H1 (cell line): ENCODE results near the gene DCP2. TPM values are rescaled to one million over a fixed set of nuclear protein-coding genes. Genes with fewer than 3 reads are reported as not detected.

Experiments used
- CTCF ChIA-PET: fragments of 300-600 bp; sonication (Branson Sonifier 250); formaldehyde crosslinking; loops from one replicate; lab custom pipeline; 2021; ENCODE audit not compliant: partially characterized antibody; lab: Charles Lee
- POLR2A ChIA-PET: fragments of 300-600 bp; sonication (Branson Sonifier 250); formaldehyde crosslinking; loops from one replicate; lab custom pipeline; 2021; ENCODE audit warnings: inconsistent platforms; ENCODE audit not compliant: partially characterized antibody; lab: Charles Lee
- DNase-seq, 2 experiments: peaks; one replicate each; pipeline versions ENCODE4 v3.0.0 to v3.0.0-alpha.2; 2010 to 2022; ENCODE audit warnings: low spot score in 2 of 2, low read depth in 1 of 2, mixed read lengths in 1 of 2
- FAIRE-seq: peaks from 2 replicates; lab custom pipeline; 2011; peaks lifted over from hg19 to GRCh38; lab: Jason Lieb, UNC
- H2AFZ ChIP-seq: 2 replicates; pipeline ENCODE4 v1.8.1; 2012; ENCODE audit warnings: low read length, inconsistent platforms
- H2AK5ac ChIP-seq: 2 replicates; pipeline ENCODE4 v1.6.1; 2013; ENCODE audit warnings: low read depth, low read length
- H2BK120ac ChIP-seq: replicated peaks from 2 replicates; pipeline ENCODE3; 2013; ENCODE audit warnings: low read depth, low read length, inconsistent platforms
- H2BK12ac ChIP-seq: 2 replicates; pipeline ENCODE4 v1.6.1; 2013; ENCODE audit warnings: low read depth, low read length
- H2BK15ac ChIP-seq: 2 replicates; pipeline ENCODE4 v1.6.1; 2013; ENCODE audit warnings: low read length
- H2BK20ac ChIP-seq: 2 replicates; pipeline ENCODE4 v1.6.1; 2013; ENCODE audit warnings: low read length
- H2BK5ac ChIP-seq: 2 replicates; pipeline ENCODE4 v1.6.1; 2013; ENCODE audit warnings: low read depth, low read length
- H3K14ac ChIP-seq: 2 replicates; pipeline ENCODE4 v1.6.1; 2013; ENCODE audit warnings: inconsistent platforms; ENCODE audit not compliant: insufficient read length
- H3K18ac ChIP-seq: 2 replicates; pipeline ENCODE4 v1.6.1; 2013; ENCODE audit warnings: low read length; ENCODE audit errors: extremely low read depth
- H3K23ac ChIP-seq: 2 replicates; pipeline ENCODE4 v1.6.1; 2013; ENCODE audit warnings: inconsistent platforms; ENCODE audit not compliant: insufficient read length
- H3K23me2 ChIP-seq: 2 replicates; pipeline ENCODE4 v1.6.1; 2013; ENCODE audit warnings: low read depth, low read length
- H3K27ac ChIP-seq: 2 replicates; pipeline ENCODE4 v1.6.1; 2011; ENCODE audit warnings: low read depth, low read length, inconsistent platforms
- H3K27me3 ChIP-seq, 4 experiments: replicated peaks in 1 of 4; 1 replicate in 1 of 4; 2 replicates in 3 of 4; pipeline versions ENCODE4 v1.6.1 to v1.8.1; 2011 to 2013; ENCODE audit warnings: low read length in 3 of 4, mild to moderate bottlenecking in 3 of 4, inconsistent platforms in 2 of 4, mixed read lengths in 2 of 4, moderate library complexity in 1 of 4; ENCODE audit not compliant: control insufficient read depth in 3 of 4, insufficient read depth in 3 of 4; ENCODE audit errors: extremely low read depth in 1 of 4
- H3K36me3 ChIP-seq, 4 experiments: 2 replicates each; pipeline versions ENCODE4 v1.6.1 to v1.8.1; 2011 to 2013; ENCODE audit warnings: mild to moderate bottlenecking in 4 of 4, low read length in 3 of 4, moderate library complexity in 2 of 4, control low read depth in 1 of 4, inconsistent platforms in 1 of 4; ENCODE audit not compliant: insufficient read depth in 4 of 4, control insufficient read depth in 2 of 4
- H3K4ac ChIP-seq: replicated peaks from 2 replicates; pipeline ENCODE3; 2013; ENCODE audit warnings: low read length, low read depth, mixed read lengths, inconsistent platforms; ENCODE audit not compliant: insufficient read length
- H3K4me1 ChIP-seq, 4 experiments: replicated peaks in 1 of 4; 1 replicate in 1 of 4; 2 replicates in 3 of 4; pipeline versions ENCODE4 v1.6.1 to v1.8.1; 2011 to 2013; ENCODE audit warnings: low read length in 3 of 4, inconsistent platforms in 2 of 4, mixed read lengths in 1 of 4; ENCODE audit not compliant: insufficient read depth in 4 of 4, control insufficient read depth in 3 of 4
- H3K4me2 ChIP-seq, 2 experiments: 2 replicates each; pipeline versions ENCODE4 v1.6.1 to v1.8.1; 2011 to 2013; ENCODE audit warnings: low read depth in 2 of 2, low read length in 2 of 2, control low read depth in 1 of 2, inconsistent platforms in 1 of 2, mild to moderate bottlenecking in 1 of 2; ENCODE audit not compliant: insufficient read depth in 1 of 2
- H3K4me3 ChIP-seq, 4 experiments: fragments of 200-600, 300-600 bp in 1 of 4; sonication (generic), shearing (Covaris generic), sonication (Bioruptor Twin) in 1 of 4; 2 replicates each; pipeline versions ENCODE4 v1.5.1 to v1.8.1; 2011 to 2016; ENCODE audit warnings: low read length in 4 of 4, low read depth in 3 of 4, control low read depth in 2 of 4, inconsistent platforms in 2 of 4, mild to moderate bottlenecking in 2 of 4, mixed read lengths in 1 of 4, moderate library complexity in 1 of 4; ENCODE audit not compliant: insufficient read depth in 2 of 4; ENCODE audit errors: extremely low read depth in 1 of 4
- H3K56ac ChIP-seq: replicated peaks from 2 replicates; pipeline ENCODE3; 2013; ENCODE audit warnings: low read depth, mild to moderate bottlenecking, mixed read lengths, low read length, inconsistent platforms; ENCODE audit not compliant: insufficient read length
- H3K79me1 ChIP-seq: 2 replicates; pipeline ENCODE4 v1.6.1; 2013; ENCODE audit warnings: low read depth, low read length, control low read depth
- H3K79me2 ChIP-seq, 2 experiments: 2 replicates each; pipeline versions ENCODE4 v1.6.1 to v1.8.1; 2012 to 2013; ENCODE audit warnings: low read length in 2 of 2, mild to moderate bottlenecking in 2 of 2, inconsistent platforms in 1 of 2; ENCODE audit not compliant: insufficient read depth in 2 of 2, control insufficient read depth in 1 of 2
- H3K9ac ChIP-seq, 4 experiments: replicated peaks in 1 of 4; 1 replicate in 1 of 4; 2 replicates in 3 of 4; pipeline versions ENCODE4 v1.6.1 to v1.8.1; 2011 to 2013; ENCODE audit warnings: low read depth in 3 of 4, low read length in 3 of 4, control low read depth in 2 of 4, mild to moderate bottlenecking in 2 of 4, moderate library complexity in 2 of 4, inconsistent platforms in 1 of 4; ENCODE audit errors: extremely low read depth in 1 of 4
- H3K9me3 ChIP-seq, 2 experiments: 2 replicates each; pipeline versions ENCODE4 v1.6.1 to v1.8.1; 2012 to 2013; ENCODE audit warnings: mild to moderate bottlenecking in 2 of 2, moderate library complexity in 2 of 2, control low read depth in 1 of 2, inconsistent platforms in 1 of 2, low read depth in 1 of 2, low read length in 1 of 2, mixed read lengths in 1 of 2; ENCODE audit not compliant: insufficient read depth in 2 of 2
- H4K20me1 ChIP-seq, 2 experiments: replicated peaks in 1 of 2; 2 replicates each; pipeline versions ENCODE3 to v1.8.1; 2011 to 2013; ENCODE audit warnings: inconsistent platforms in 2 of 2, low read length in 2 of 2, mild to moderate bottlenecking in 1 of 2; ENCODE audit not compliant: insufficient read depth in 2 of 2, control insufficient read depth in 1 of 2
- H4K5ac ChIP-seq: 2 replicates; pipeline ENCODE4 v1.6.1; 2013; ENCODE audit warnings: low read length, low read depth, mixed read lengths, inconsistent platforms; ENCODE audit not compliant: insufficient read length
- H4K8ac ChIP-seq: 2 replicates; pipeline ENCODE4 v1.8.0; 2013; ENCODE audit warnings: mild to moderate bottlenecking, moderate library complexity, low read length, inconsistent platforms; ENCODE audit not compliant: insufficient read depth; ENCODE audit errors: extremely low read depth
- H4K91ac ChIP-seq: replicated peaks from 2 replicates; pipeline ENCODE3; 2013; ENCODE audit warnings: low read length, mixed read lengths, inconsistent platforms; ENCODE audit not compliant: insufficient read length
- FOSL1 ChIP-seq: IDR thresholded peaks from 2 replicates; pipeline ENCODE4 v1.6.1; 2011; ENCODE audit warnings: mild to moderate bottlenecking, low read depth, low read length, moderate library complexity; ENCODE audit not compliant: insufficient read depth
- NANOG ChIP-seq: IDR thresholded peaks from 2 replicates; pipeline ENCODE4 v1.6.1; 2011; ENCODE audit warnings: low read length, low read depth, mild to moderate bottlenecking, inconsistent platforms; ENCODE audit not compliant: insufficient read depth, poor library complexity, severe bottlenecking
- WGBS, 2 experiments: shearing (Covaris generic) in 1 of 2; methylation state at CpG; one replicate each; pipeline versions ENCODE4 v1.1.6 to v1.1.7; 2013 to 2015; ENCODE audit warnings: low lambda C conversion rate in 2 of 2, mixed read lengths in 2 of 2, inconsistent platforms in 1 of 2, low coverage in 1 of 2, missing lambda C conversion rate in 1 of 2; ENCODE audit not compliant: insufficient replicate concordance in 2 of 2, insufficient coverage in 1 of 2, insufficient read length in 1 of 2; ENCODE audit errors: extremely low coverage in 1 of 2, missing lambda C conversion rate in 1 of 2; 5-methylcytosine and 5-hydroxymethylcytosine counted together
- polyA plus RNA-seq, 7 experiments: library from polyadenylated mRNA; depleted of rRNA in 3 of 7; stranded (reverse) in 5 of 7; unstranded in 2 of 7; fragments of >200 nt in 5 of 7; fragments of 200-250 nt in 2 of 7; gene quantifications; 1 replicate in 5 of 7; 2 replicates in 1 of 7; 4 replicates in 1 of 7; pipeline versions ENCODE4 v1.2.1 to v1.2.3, GENCODE V29; 2011 to 2013; ENCODE audit warnings: missing spikeins in 2 of 7, mixed read lengths in 2 of 7
- total RNA-seq: library from RNA; stranded (reverse); fragmentation: NEBNext Ultra II Directional; extraction: Animal tissue kit (Norgen Biotek cat#: 25700); gene quantifications from 2 replicates; pipeline ENCODE4 v1.2.1, GENCODE V29; 2021

The DCP2 gene
- total and polyA plus RNA-seq, 2 of the 8 experiments (the other 6 are each of a cell fraction or from before 2014, with no cell fraction given): 14.4 to 162 TPM

- Histone ChIP-seq H4K91ac (no peak overlapping the region), H3K18ac (no peak overlapping the region), H2BK12ac (no peak overlapping the region), H3K27me3 (no peaks in the 10 kb centered on the region), H2BK120ac (no peak overlapping the region), H2AFZ (no peak overlapping the region), H3K14ac (no peak overlapping the region), H3K23me2 (no peaks in the 10 kb centered on the region), H3K9me3 (no peaks in the 10 kb centered on the region), H2BK20ac (no peak overlapping the region), H2BK15ac (no peak overlapping the region), H4K5ac (no peak overlapping the region), H3K27ac (no peak overlapping the region), H3K36me3 (0 out of 8 replicates have a peak, but pooled peaks cover 0 to 5% (median 0%) of the 10 kb centered on the region in 4 experiments), H3K4me1 (peaks cover 7 to 17% (median 12%) of the 10 kb centered on the region in 4 experiments), H3K56ac (no peak overlapping the region), H3K4me3 (no peak overlapping the region), H3K4ac (no peak overlapping the region), H3K4me2 (0 out of 4 replicates have a peak overlapping the region, but pooled peaks of 1 of the 2 experiments have one; percentile 13), H3K9ac (no peak overlapping the region), H2AK5ac (no peak overlapping the region), H4K8ac (no peak overlapping the region), H3K23ac (no peak overlapping the region), H2BK5ac (no peak overlapping the region), H4K20me1 (no peaks in the 10 kb centered on the region), H3K79me1 (peaks cover 3% of the 10 kb centered on the region; the same call in 1 of the 2 replicates), H3K79me2 (no peaks in the 10 kb centered on the region)
- ChIA-PET POLR2A (interaction anchor here (0.6 kb wide), 1 partner anchor 51 kb away, joined by 3 read pairs; no protein-coding TSS in a partner anchor), CTCF (interaction anchor here (0.7 to 2.4 kb wide), 5 partner anchors 9 to 371 kb away, joined by 3 to 6 read pairs (median 3); no protein-coding TSS in a partner anchor)
- WGBS, 2 experiments: 87% methylated on average over 13 of the region's 13 CpGs; no CpG with 5 or more reads in 1 of the 2 experiments
- FAIRE-seq (no peak), DNase-seq (no peak)
- TF ChIP-seq NANOG (peak; percentile 59), FOSL1 (no peak)
Observed at GRCh38 chr5:113034182-113034773, 57.7 kb downstream of the DCP2 start.
